Measurements from ENCODE around the gene CCDC15. TPM values are rescaled to one million over a fixed set of nuclear protein-coding genes. Genes with fewer than 3 reads are reported as not detected.

CCDC15 gene
- total RNA-seq, 1 donor from 2014 or later = 1.2 TPM

DNA sequence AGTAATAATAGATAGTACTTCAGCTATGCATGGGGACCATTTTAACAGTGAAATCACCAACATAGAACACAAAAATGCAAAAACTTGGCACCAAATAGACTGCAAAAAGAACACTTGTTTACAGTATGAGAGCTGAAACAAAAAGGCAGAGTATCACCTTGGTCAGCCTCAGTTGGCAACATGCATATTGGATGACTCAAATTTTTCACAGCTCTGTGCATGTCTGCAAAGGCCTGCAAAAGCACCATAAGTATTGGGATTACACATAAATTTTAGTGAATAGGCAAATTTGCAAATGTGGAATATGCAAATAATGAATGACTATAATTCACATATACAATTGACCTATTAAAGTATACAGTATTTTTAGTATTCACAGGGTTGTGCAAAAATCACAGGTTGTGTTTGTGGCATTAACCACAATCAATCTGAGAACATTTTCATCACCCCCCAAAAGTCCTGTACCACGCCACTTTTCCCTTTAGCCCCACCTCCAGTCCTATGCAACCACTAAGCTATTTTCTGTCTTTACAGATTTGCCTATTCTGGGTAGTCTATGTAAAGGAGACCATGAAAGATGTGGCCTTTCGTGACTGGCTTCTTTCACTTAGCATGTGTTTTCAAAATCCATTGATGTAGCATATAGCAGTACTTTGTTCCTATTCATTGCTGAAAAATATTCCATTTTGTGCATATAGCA lies 47.2 kb downstream of the CCDC15 start:
- TF ChIP-seq, protein P1, sequence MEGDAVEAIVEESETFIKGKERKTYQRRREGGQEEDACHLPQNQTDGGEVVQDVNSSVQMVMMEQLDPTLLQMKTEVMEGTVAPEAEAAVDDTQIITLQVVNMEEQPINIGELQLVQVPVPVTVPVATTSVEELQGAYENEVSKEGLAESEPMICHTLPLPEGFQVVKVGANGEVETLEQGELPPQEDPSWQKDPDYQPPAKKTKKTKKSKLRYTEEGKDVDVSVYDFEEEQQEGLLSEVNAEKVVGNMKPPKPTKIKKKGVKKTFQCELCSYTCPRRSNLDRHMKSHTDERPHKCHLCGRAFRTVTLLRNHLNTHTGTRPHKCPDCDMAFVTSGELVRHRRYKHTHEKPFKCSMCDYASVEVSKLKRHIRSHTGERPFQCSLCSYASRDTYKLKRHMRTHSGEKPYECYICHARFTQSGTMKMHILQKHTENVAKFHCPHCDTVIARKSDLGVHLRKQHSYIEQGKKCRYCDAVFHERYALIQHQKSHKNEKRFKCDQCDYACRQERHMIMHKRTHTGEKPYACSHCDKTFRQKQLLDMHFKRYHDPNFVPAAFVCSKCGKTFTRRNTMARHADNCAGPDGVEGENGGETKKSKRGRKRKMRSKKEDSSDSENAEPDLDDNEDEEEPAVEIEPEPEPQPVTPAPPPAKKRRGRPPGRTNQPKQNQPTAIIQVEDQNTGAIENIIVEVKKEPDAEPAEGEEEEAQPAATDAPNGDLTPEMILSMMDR (IDR thresholded peaks at IDR 0.05) = no peak
- H3K4me3 Mint-ChIP-seq (ENCODE audit: unreplicated experiment) = no peak overlapping the region
- no peak for DNase-seq (ENCODE audit: low spot score)
- no peaks in the 10 kb centered on the region for H3K4me1 Mint-ChIP-seq (ENCODE audit: low read depth)
- H3K36me3 Mint-ChIP-seq (ENCODE audit: low read depth) = peaks cover 10% of the 10 kb centered on the region
- H3K27me3 Mint-ChIP-seq (ENCODE audit: low read depth) = no peaks in the 10 kb centered on the region
- H3K27ac Mint-ChIP-seq (ENCODE audit: unreplicated experiment) = no peak overlapping the region
- H3K9me3 Mint-ChIP-seq (ENCODE audit: low read depth) = peaks cover 31% of the 10 kb centered on the region

DNA sequence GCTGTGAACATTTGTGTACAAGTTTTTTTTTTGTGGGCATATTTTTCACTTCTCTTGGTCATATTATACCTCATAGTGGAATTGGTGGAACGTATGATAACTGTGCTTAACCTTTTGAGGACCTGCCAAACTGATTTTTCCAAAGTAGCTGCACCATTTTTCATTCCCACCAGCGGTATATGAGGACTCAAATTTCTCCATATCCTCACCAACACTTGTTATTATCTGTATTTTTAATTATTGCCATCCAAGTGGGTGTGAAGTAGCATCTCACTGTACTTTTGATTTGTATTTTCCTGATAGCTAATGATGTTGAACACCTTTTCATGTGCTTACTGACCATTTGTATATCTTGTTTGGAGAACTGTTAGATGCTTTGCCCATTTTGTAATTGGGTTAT lies 47.8 kb downstream of the CCDC15 start:
- no peak for DNase-seq (ENCODE audit: low spot score)
- H3K4me1 Mint-ChIP-seq (ENCODE audit: low read depth) = no peaks in the 10 kb centered on the region
- H3K36me3 Mint-ChIP-seq (ENCODE audit: low read depth) = peaks cover 15% of the 10 kb centered on the region
- TF ChIP-seq, protein P1 (IDR thresholded peaks at IDR 0.05) = no peak
- no peaks in the 10 kb centered on the region for H3K27me3 Mint-ChIP-seq (ENCODE audit: low read depth)
- no peak overlapping the region for H3K27ac Mint-ChIP-seq (ENCODE audit: unreplicated experiment)
- H3K4me3 Mint-ChIP-seq (ENCODE audit: unreplicated experiment) = no peak overlapping the region
- H3K9me3 Mint-ChIP-seq (ENCODE audit: low read depth) = peaks cover 37% of the 10 kb centered on the region

DNA sequence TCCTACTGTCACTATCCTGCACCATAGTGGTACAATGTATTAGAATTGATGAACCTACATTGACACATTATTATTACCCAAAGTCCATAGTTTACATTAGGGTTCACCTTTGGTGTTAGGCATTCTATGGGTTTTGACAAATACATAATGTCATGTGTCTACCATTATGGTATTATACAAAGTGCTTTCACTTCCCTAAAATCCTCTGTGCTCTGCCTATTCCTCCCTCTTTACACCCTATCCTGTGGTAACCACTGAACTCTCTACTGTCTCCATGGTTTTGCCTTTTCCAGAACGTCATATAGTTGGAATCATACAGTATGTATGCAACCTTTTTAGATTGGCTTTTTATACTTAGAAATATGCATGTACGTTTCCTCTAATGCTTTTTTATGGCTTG lies 51.5 kb downstream of the CCDC15 start:
- DNase-seq (ENCODE audit: low spot score) = no peak
- H3K4me1 Mint-ChIP-seq (ENCODE audit: low read depth) = no peaks in the 10 kb centered on the region
- TF ChIP-seq, protein P1 (IDR thresholded peaks at IDR 0.05) = no peak
- H3K9me3 Mint-ChIP-seq (ENCODE audit: low read depth) = peaks cover 46% of the 10 kb centered on the region
- H3K27ac Mint-ChIP-seq (ENCODE audit: unreplicated experiment) = no peak overlapping the region
- no peak overlapping the region for H3K4me3 Mint-ChIP-seq (ENCODE audit: unreplicated experiment)
- H3K27me3 Mint-ChIP-seq (ENCODE audit: low read depth) = no peaks in the 10 kb centered on the region
- peaks cover 17% of the 10 kb centered on the region for H3K36me3 Mint-ChIP-seq (ENCODE audit: low read depth)

DNA sequence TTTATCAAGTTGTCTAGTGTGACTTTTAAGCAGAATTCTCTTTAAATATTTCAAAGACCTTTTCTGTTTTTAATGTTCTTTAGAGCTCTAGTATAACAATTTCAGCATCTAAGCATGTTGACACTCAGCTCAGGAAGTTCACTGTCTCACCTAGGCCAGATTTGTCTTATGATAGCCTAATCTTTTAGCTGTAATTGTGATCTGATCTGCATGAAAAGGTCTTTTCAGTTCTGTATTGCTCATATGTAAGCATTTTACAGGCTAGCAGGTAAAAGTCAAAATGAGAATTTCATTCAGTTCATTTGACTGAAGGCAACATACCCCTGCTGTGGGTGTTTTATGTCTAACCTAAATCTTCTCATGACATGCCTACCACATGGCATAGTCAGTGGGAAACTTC lies 62.4 kb downstream of the CCDC15 start:
- Mint-ChIP-seq H3K36me3 (ENCODE audit: low read depth) (peaks cover 8% of the 10 kb centered on the region), H3K27me3 (ENCODE audit: low read depth) (no peaks in the 10 kb centered on the region), H3K4me1 (ENCODE audit: low read depth) (no peaks in the 10 kb centered on the region), H3K9me3 (ENCODE audit: low read depth) (peaks cover 17% of the 10 kb centered on the region), H3K27ac (ENCODE audit: unreplicated experiment) (no peak overlapping the region), H3K4me3 (ENCODE audit: unreplicated experiment) (no peak overlapping the region)
- TF ChIP-seq, protein P1 (IDR thresholded peaks at IDR 0.05) = no peak
- DNase-seq (ENCODE audit: low spot score) = no peak

DNA sequence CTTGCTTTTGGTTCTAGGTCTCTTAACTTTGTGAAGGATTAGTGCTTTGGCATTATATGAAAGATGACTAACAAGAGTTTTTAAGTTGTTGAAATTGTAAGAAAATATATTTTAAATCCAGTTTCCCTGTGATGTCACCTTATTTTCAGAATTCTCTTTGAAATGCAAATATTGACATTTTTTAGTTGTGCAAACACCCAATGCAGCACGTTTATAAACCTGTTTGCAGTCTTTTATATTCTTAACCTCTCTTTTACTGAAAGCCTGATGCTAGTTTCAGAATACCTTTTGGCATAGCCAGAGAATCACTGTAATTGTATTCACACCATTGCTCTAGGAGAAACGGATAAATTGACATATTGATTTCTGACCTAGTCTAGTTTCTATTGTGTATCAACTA lies 66.3 kb downstream of the CCDC15 start:
- peaks cover under 1% of the 10 kb centered on the region for H3K9me3 Mint-ChIP-seq (ENCODE audit: low read depth)
- TF ChIP-seq, protein P1 (IDR thresholded peaks at IDR 0.05) = no peak
- no peak overlapping the region for H3K4me3 Mint-ChIP-seq (ENCODE audit: unreplicated experiment)

More for the DNA sequence above, 66.3 kb downstream of the CCDC15 start:
- Mint-ChIP-seq H3K36me3 (ENCODE audit: low read depth) (no peaks in the 10 kb centered on the region), H3K4me1 (ENCODE audit: low read depth) (no peaks in the 10 kb centered on the region), H3K27me3 (ENCODE audit: low read depth) (no peaks in the 10 kb centered on the region), H3K27ac (ENCODE audit: unreplicated experiment) (no peak overlapping the region)
- no peak for DNase-seq (ENCODE audit: low spot score)

All from chondrocyte (in vitro differentiated cells).